Right hindlimb (tissue), 1 donor: ENCODE data around the gene ACSS1.
A peak's percentile ranks its signal among the peaks of the same experiment; 100 is the strongest.

Source experiments
- DNase-seq: peaks from one replicate; pipeline ENCODE4 v3.0.0-alpha.2; 2018

Gene ACSS1

DNA sequence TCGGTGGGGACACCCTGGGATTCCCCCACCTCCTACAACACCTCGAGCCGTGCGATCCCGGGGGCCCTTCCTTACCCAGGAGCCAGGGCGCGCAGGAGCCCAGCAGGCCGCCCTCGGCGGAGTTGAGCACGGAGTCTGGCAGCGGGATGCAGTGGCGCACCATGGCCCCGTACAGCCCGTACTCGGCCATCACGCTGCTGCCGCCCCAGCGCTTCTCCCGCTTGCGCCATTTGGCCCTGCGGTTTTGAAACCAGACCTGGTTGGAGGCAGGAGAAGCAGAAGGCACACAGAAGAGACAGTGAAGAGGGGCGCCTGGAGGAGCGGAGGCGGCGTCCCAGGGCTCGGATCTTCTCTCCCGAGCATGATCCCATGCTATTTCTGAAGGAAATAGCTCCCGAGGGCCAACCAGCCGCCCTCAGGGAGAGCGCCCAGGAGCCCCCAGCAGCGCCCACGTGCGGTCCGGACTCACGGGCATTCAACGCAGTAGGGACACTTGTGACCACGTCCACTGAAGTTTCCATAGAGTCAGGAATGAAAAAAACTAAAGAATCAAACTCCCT lies 19.8 kb upstream of the ACSS1 start:
- no peak for DNase-seq

DNA sequence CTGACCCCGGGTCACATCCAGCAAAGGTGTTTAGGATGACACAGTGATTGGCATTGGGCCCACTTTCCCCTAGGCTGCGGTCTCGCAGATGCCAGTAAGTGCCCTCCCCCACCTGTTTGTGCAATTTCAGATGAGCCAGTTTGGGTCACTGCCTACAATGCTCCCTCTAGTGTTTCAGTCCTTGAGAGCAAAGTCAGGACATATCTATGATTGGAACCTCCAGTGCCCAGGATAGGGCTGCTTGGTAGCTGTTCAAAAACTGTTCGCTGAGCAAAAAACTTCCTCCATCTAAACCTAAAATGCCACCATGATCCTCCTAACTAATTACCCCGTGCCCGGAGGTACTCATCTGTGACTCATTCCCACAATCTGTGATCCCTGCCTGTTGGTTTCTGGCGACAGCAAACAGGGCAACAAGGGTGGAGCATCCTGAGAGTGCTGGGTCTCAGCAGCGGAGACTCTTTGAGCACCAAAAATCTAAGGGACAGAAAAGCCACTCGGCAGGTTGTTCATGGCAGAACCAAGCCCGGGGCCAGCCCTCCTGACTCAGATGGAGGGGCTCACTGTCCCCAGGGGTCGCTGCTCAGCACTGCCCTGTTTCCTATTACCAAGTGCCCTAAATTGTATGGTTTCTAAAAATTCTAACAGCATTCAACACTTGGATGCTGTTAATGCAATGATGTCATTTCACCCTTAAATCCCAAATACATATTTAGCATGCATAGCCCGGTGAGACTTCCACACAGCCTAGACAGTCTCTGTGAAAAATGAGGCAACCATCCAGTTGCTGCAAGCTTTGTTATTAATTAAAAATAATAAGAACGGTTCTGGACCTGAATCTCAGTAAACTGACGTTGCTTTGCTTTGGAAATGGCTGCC lies 19.0 kb upstream of the ACSS1 start:
- no peak for DNase-seq

DNA sequence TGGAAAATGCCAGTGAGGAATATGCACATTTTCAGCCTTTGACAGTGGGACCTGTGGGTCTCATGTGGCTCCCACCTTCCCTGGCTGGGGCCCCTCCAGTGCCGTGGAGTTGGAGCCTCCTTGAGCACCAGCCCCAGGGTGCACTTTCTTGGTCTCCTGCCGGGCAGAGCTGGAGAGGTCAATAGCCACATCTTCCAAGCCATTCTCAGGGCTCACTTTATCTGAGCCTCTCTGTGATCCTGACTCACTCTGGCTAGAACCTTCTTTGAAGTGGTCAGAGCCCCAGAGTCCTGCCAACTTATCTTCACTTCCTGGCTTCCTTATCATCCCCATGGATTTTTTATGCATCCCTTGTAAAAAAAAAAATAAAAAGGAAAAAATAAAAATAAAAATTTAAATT lies 18.3 kb upstream of the ACSS1 start:
- no peak for DNase-seq

DNA sequence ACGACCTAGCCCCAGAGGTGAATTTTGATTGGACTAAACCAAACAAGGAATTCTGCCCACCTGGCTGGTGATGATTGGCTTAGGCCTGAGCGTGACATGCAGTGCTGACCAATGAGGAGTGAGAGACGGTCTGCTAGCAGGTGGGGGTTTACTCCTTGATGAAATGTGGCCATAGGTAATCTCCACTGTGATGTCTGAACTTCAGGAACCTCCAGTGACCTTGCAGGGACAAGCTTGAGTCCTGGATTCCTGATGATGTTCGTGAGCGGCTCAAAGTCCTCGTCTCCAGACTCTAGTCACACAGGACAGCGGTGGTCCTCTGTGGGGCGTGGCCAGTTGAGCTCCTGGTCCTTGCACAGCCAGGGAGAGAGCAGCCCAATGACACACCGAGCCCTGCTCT lies 15.6 kb upstream of the ACSS1 start:
- DNase-seq, result no peak

DNA sequence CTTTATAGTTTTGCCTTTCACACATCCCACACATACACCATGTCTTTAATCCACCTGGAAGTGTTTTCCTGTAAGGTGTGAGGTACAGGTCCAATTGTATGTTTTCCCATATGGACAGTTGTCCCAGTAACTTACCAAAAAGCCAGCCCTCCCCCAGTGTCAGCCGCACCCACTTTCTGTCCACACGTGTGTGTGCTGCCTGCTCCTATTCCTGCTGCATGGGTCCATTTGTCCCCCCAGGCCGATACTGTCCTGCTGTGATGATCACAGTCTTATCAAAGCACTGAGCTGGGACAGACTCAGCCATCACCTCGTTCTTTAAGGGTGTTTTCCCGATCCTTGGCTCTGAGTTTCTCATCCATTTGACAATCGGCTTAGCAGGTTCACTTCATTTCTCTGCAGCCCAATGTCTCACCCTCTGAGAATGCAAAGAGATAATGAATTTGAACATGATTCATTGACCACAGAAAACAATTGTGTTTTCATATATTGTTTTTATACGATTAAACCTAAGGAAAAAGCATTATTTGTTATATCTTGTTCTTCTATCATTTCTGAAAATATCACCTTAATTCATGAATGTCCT lies 14.4 kb upstream of the ACSS1 start:
- DNase-seq, result no peak

DNA sequence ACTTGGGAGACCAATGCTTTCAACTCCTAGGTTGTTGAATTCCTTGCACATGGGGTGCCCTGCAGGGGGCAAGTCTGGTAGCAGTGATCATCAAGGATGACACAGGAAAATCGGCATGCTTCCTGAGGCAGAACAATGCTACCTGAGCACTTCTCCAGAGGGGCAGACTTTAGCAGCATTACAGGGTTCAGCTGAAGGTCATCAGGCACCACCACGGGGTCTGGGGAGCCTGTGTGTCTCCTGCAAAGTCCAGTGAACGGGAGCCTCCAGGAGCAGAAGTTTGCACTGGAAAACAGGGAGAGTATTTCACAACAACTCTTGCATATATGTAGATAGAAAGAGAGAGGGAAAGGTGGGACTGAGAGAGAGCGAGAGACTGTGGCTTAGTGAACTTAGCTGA lies 13.8 kb upstream of the ACSS1 start:
- no peak for DNase-seq

DNA sequence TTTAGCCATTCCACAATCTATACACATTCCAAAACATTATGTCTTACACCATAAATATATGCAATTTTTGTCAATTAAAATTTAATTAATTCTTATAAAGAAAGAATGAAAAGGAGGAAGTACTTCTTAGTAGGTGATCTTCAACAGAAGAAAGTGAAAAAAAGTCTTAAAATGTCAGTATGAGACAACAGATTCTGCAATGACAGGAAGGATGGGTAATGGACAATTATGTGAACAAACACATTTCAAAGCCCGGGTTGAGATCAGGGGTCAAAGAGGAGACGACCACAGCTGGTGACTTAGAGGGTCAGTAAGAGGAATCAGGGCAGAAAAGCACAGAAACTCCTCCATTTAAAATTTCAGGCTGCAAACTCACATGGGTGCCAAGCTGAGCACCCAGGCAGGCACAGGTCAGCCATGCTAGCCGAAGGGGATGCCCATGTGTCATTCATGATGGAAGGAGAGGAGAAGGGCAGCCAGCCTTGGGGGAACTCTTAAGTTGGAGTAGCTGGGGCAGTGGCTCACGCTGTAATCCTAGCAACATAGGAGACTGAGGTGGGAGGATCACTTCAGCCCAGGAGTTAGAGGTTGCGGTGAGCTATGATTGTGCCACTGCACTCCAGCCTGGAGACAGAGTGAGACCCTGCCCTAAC lies 13.0 kb upstream of the ACSS1 start:
- DNase-seq, result no peak

DNA sequence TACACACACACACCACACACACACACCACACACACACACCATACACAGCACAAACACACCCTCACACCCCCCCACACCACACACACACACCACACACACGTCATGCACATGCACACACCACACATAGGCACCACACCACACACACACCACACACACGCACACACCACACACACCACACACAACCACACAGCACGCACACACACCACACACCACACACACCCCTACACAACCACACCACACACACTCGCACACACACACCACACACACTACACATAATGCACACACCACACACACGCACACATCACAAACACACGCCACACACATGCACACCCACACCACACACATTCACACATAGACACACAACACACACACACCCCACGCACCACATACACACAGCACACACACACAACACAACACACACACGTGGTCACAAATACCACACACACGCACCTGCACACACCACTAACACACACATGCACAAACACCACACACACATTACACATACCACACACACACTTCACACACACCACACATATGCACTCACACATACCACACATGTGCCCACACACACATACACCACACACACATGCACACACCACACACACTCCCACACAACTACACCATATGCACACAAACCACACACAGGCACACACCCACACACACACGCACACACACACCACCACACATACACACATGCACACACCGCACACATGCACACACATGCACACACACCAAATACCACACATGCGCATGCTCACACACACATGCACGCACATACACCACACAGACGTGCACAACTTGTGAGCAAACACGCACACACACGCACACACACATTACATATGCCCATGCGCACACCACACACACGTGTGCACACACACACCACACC lies 9.4 kb upstream of the ACSS1 start:
- peak; percentile 1 for DNase-seq

DNA sequence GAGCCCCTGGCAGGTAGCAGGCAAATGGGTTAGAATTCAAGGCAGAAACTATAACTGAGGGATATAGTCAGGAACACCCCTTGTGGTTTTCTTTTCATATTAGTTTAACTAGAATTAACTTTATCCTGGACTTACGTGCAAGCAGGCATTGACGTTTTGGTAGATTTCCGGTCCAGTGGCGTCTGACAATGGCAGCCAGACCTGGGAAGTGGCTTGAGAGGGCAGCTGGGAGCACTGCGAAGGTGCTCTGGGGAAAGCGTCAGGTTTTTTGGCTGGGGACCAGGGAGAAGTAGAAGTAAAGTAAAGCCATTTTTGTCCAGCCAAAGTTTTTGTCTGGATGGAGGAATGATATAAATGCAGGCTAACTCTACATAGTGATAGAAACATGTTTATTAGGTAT lies 8.4 kb upstream of the ACSS1 start:
- no peak for DNase-seq

DNA sequence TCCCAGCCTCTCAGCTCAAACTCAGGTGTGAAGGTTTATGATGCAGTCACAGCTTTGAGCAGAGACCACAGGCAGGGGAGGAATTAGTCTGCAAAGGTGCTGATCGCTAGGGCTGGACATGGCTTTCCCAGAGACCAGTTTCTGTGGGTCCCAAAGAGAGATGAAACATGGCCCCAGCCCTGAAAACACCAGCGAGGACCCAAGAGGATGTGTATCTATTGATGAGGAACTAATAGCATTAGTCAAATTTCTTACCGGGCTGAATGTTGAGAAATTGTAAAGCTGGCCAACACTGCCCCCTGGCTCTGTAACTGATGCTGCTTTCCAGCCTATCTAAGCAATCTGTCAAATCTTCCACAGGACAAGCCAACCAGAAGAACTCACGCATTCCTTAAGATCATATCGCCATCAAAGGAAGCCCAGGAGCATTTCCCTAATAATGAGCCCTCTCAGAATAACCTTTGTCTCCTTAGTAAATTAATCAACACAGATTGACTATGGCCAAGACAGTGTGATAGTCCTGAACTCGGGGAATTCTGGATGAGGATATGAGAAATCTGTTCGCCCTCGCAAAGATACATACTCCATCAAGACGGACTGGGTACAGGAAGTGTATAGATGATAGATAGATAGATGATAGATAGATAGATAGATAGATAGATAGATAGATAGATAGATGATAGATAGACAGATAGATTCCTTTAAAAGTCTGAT lies 7.8 kb upstream of the ACSS1 start:
- DNase-seq, result peak; percentile 68

DNA sequence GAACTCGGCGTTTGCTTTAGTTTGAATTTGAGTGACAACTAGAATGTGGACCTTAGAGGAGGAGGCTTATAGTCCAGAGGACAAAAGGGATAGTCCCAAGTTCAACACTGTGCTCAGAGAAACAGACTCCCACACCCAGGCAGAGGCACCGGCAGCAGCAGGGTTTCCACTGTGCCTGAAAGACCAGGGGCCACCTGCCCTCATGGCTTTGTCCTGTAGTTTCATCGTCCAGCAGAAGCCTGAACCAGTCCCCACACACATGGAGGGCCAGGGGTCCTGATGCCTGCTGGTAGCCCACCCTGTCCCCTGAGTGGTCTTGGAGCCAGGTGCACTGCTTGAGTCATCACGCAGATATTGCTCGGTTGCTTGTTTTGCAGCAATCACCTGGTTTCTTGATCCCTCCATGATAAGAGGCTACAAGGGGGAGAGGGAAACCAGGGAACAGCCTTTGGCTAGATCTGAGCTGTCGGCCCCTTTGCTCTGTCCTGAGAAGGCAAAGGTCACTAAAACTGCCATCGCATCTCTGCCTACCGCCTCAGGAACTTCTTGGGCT lies 7.2 kb upstream of the ACSS1 start:
- DNase-seq, result peak; percentile 9

DNA sequence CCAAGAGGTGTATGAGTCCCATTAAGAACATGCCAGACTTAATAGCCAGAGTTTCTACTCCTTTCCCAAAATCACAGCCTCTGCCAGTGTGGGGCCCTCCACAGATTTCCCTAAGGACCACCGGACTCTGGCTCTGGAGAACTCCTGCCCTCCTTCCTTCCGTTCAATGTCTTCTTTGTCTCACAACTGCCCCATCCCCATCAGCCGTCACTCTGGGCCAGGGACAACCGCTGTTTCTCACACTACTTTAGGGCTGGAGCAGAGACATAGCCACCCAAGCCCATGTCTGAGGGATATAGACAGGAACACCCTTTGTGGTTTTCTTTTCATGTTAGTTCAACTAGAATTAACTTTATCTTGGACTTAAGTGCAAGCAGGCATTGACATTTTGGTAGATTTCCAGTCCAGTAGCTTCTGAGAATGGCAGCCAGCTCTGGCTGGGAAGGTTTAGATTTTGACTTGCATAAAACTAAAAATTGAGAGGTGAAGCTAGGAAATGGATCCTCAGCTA lies 6.7 kb upstream of the ACSS1 start:
- peak; percentile 5 for DNase-seq

DNA sequence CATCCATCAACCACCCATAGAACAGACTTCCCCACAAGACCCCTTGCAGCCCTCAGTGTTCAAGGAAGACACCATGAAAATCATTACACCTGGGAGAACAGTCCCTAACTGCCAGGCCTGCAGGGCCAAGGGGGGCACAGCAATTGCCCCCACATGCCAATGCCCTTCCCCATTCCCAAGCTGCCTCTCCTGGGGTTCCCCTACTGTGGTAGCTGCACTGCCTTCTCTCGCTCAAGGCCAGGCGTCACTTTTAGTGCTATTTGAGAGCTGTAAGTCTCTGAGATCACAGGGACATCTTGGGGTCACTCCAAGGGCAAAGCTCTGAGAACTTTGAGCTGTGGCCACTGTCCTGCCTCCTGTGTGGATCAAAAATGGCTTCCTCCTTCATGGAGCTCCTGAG lies 6.0 kb upstream of the ACSS1 start:
- DNase-seq, result no peak

DNA sequence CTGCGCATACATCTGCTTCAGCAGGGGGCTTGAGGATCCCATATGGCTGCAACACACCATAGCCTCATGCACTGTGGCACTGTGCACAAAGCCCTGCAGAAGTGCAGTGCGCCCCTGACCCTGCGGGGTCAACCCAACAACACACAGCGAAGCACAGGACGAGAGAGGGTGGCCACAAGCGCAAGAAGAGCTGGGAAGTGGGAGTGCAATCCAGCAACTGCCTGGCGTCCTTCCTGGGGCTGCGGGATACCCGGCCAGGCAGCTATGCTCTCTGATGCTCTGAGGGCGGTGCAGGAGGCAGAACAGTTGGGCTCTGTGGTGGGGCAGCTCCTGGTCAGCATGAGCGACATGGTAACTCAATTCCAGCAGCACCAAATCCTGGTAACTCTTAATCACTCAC lies 5.6 kb upstream of the ACSS1 start:
- DNase-seq, result no peak

DNA sequence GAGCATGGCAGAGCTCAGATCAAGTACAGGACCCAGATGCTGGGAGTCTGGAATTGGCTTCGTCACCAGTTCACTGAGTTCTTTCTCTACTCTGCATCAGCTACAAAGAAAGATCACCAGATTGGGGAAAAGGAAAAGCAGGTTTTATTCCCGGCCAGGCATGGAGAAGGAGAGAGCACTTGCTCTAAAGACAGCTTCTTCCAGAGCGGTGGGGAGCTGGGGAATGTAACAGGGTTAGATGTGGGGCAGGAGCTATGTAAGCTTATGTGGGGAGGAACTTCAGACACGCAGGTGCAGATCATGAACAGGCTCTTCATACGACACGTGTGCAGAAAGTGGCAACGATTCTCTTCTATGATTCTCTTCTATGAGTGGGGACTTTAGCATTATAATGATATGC lies 4.9 kb upstream of the ACSS1 start:
- no peak for DNase-seq

DNA sequence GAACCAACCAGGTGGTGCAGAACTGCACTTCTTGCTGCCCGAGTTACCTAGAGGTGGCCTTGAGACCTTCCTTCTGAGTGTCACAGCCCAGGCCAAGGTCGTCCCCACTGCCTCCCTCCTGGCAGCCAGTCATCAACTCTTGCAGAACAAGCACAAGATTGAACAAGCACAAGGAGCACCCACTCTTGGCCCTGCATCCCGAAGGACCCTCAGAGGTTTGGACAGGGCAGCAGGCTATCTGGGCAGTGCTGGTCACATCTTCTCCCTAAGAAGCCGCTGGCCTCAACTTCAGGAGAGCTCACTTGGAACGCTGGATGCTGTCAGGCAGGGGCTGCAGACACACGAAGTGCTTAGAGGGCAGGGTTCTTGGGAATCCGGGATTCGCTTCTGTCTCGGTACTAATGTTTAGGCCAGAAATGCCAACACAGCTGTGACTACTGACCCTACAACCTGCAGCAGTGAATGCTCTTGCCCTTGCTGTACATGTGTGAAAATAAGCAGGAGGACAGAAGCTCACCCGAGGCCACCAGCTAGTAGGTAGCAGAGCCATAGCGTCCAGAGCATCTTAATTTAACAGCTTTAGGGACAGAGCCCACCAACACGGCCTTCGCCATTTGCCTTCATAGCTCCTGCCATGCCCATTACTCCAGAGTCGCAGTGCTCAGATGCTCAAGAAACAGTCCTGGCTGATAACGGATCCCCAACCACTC lies 4.0 kb upstream of the ACSS1 start:
- peak; percentile 6 for DNase-seq

DNA sequence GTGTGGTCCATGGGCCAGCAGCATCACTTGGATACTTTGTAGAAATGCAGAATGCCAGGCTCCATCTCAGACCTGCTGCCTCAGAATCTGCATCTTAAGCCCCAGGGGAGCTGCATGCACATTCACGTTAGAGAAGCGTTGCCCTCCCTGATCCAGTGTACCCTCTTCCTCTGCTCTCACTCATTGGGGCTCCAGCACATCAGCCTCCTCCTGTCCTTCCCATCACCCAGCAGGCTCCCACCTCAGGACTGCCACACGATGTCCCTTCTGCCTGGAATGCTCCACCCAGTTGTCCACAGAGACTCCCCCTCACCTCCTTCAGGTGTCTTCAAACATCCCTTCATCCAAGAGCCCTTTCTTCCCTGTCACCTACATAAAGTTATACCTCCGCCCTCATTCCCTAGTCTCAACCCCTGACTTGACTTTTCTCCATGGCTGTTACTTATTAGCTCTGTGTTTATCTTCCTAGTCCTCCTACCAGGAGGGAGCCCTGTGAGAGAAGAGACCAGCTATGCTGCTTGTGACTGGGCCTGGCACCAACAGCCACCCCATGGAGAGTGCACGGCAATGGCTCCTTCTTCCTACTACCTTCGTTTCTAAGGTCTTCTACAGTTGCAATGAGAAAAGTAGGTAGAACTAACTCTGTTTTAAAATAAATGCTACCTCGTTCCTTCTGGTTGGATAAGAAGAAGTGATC lies 3.3 kb upstream of the ACSS1 start:
- peak; percentile 5 for DNase-seq

DNA sequence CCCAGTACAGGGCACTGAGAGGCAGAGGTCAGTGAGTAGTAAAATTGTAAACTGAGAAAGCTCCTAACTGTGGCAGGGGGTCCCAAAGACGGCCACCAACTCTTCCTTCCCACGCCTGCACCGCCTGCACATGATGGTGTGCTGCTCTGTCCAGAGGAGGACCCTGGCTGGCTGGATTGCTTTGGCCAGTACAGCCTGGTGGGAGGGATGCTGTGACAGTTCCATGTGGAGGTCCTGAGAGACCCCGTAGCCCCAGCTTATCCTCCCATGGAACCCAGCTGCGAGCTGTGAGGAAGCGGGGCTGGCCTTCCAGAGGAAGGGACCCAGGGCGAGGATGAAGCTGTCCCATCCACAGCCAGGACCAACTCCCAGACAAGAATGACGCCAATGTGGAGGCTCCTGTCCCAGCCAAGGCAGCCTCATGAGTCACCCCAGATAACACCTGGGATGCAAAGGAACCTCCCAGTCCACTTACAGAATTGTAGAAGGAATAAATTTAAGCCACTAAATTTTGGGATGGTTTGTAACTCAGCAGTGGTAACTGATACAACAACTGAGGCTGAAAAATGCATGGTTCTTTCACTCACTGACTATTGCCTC lies 2.0 kb upstream of the ACSS1 start:
- DNase-seq, result peak; percentile 14
